Measurements from ENCODE around the gene ADAMTS19. TPM values are rescaled to one million over a fixed set of nuclear protein-coding genes. Genes with fewer than 3 reads are reported as not detected.

Gene ADAMTS19
- polyA plus RNA-seq, 1 donor (not counting 4 experiments of a cell fraction or from before 2014, with no cell fraction given) = 0.08 TPM

GRCh38 chr5:129593525-129593924 lies 133.4 kb downstream of the ADAMTS19 start:
- DNase-seq (ENCODE audit: low read depth, low spot score) (no peak), FAIRE-seq (no peak)
- TF ChIP-seq EZH2 (IDR thresholded peaks at IDR 0.05; ENCODE audit: low read length) (no peak), CTCF (optimal IDR thresholded peaks at IDR 0.05 in 1 of 3, IDR thresholded peaks at IDR 0.05 in 1 of 3, conservative IDR thresholded peaks at IDR 0.05 in 1 of 3; ENCODE audit: extremely low read depth in 1 of 3, insufficient read depth in 2 of 3, low read length in 3 of 3) (no peak)
- Histone ChIP-seq H2AFZ (ENCODE audit: control insufficient read depth, low read length) (no peak overlapping the region), H3K9me3 (ENCODE audit: control insufficient read depth, low read depth, low read length) (no peaks in the 10 kb centered on the region), H4K20me1 (ENCODE audit: control insufficient read depth, extremely low read depth, insufficient read depth, low read length) (no peaks in the 10 kb centered on the region), H3K9me1 (ENCODE audit: control insufficient read depth, extremely low read depth, insufficient read depth, low read length) (no peaks in the 10 kb centered on the region), H3K27me3 (ENCODE audit: control insufficient read depth, extremely low read depth, insufficient read depth, low read length) (no peaks in the 10 kb centered on the region), H3K79me2 (ENCODE audit: control insufficient read depth, insufficient read depth, low read length) (no peaks in the 10 kb centered on the region), H3K4me1 (ENCODE audit: control insufficient read depth, extremely low read depth, insufficient read depth, low read length) (no peaks in the 10 kb centered on the region), H3K4me3 (ENCODE audit: control insufficient read depth in 2 of 3, extremely low read depth in 1 of 3, insufficient read depth in 2 of 3, low read depth in 1 of 3, low read length in 3 of 3) (no peak overlapping the region), H3K27ac (ENCODE audit: control insufficient read depth, insufficient read depth, low read length) (no peak overlapping the region), H3K4me2 (ENCODE audit: control insufficient read depth, extremely low read depth, insufficient read depth, low read depth, low read length) (no peak overlapping the region), H3K9ac (ENCODE audit: control insufficient read depth, extremely low read depth, insufficient read depth, low read length) (no peak overlapping the region), H3K36me3 (ENCODE audit: control insufficient read depth in 2 of 2, extremely low read depth in 1 of 2, insufficient read depth in 2 of 2, low read length in 2 of 2) (no peaks in the 10 kb centered on the region)
- dilution Hi-C loops (cut with MboI; ENCODE audit: extremely low pct_ligation_motif_present, low sequenced_read_pairs) = no loop called here

GRCh38 chr5:129601576-129601975 lies 141.5 kb downstream of the ADAMTS19 start:
- Histone ChIP-seq H3K4me2 (ENCODE audit: control insufficient read depth, extremely low read depth, insufficient read depth, low read depth, low read length) (no peak overlapping the region), H3K4me3 (ENCODE audit: control insufficient read depth in 2 of 3, extremely low read depth in 1 of 3, insufficient read depth in 2 of 3, low read depth in 1 of 3, low read length in 3 of 3) (no peak overlapping the region), H3K9me3 (ENCODE audit: control insufficient read depth, low read depth, low read length) (no peaks in the 10 kb centered on the region), H3K4me1 (ENCODE audit: control insufficient read depth, extremely low read depth, insufficient read depth, low read length) (no peaks in the 10 kb centered on the region), H3K9me1 (ENCODE audit: control insufficient read depth, extremely low read depth, insufficient read depth, low read length) (no peaks in the 10 kb centered on the region), H3K9ac (ENCODE audit: control insufficient read depth, extremely low read depth, insufficient read depth, low read length) (no peak overlapping the region), H3K27me3 (ENCODE audit: control insufficient read depth, extremely low read depth, insufficient read depth, low read length) (no peaks in the 10 kb centered on the region), H2AFZ (ENCODE audit: control insufficient read depth, low read length) (no peak overlapping the region), H3K36me3 (ENCODE audit: control insufficient read depth in 2 of 2, extremely low read depth in 1 of 2, insufficient read depth in 2 of 2, low read length in 2 of 2) (no peaks in the 10 kb centered on the region), H3K79me2 (ENCODE audit: control insufficient read depth, insufficient read depth, low read length) (no peaks in the 10 kb centered on the region), H3K27ac (ENCODE audit: control insufficient read depth, insufficient read depth, low read length) (no peak overlapping the region), H4K20me1 (ENCODE audit: control insufficient read depth, extremely low read depth, insufficient read depth, low read length) (no peaks in the 10 kb centered on the region)
- no peak for TF ChIP-seq CTCF (optimal IDR thresholded peaks at IDR 0.05 in 1 of 3, IDR thresholded peaks at IDR 0.05 in 1 of 3, conservative IDR thresholded peaks at IDR 0.05 in 1 of 3; ENCODE audit: extremely low read depth in 1 of 3, insufficient read depth in 2 of 3, low read length in 3 of 3)
- dilution Hi-C loops (cut with MboI; ENCODE audit: extremely low pct_ligation_motif_present, low sequenced_read_pairs) = no loop called here
- no peak for DNase-seq (ENCODE audit: low read depth, low spot score)
- FAIRE-seq = no peak

Measured in keratinocyte (primary cell).